GM23338 (cell line): ENCODE data around the gene FRMD1. TPM values are rescaled to one million over a fixed set of nuclear protein-coding genes. Genes with fewer than 3 reads are reported as not detected.

Experiments used
- ATAC-seq: fragments of 200-7000 bp; cut with Tn5 transposase; 3 replicates; pipeline ENCODE4 v1.9.1; 2020
- DNase-seq: peaks from one replicate; pipeline ENCODE4 v3.0.0-alpha.2; 2015; ENCODE audit warnings: low spot score
- H2AFZ ChIP-seq: fragments of 200-600 bp; sonication (generic); 2 replicates; pipeline ENCODE4 v1.8.0; 2016; ENCODE audit warnings: antibody characterized with exemption, mild to moderate bottlenecking, moderate library complexity
- H3F3A ChIP-seq: fragments of 200-600 bp; sonication (generic); replicated peaks from 2 replicates; pipeline ENCODE4 v1.8.0; 2017; ENCODE audit warnings: antibody characterized with exemption, mixed run types, low read depth
- H3K27ac ChIP-seq: fragments of 200-600 bp; sonication (generic); 2 replicates; pipeline ENCODE4 v1.6.1; 2016; ENCODE audit warnings: low read depth
- H3K27me3 ChIP-seq: fragments of 200-600 bp; sonication (generic); 2 replicates; pipeline ENCODE4 v1.8.0; 2016; ENCODE audit warnings: mild to moderate bottlenecking, mixed run types, moderate library complexity; ENCODE audit not compliant: insufficient read depth
- H3K36me3 ChIP-seq: fragments of 200-600 bp; sonication (generic); 2 replicates; pipeline ENCODE4 v1.8.0; 2016; ENCODE audit warnings: mild to moderate bottlenecking; ENCODE audit not compliant: insufficient read depth
- H3K4me1 ChIP-seq: fragments of 200-600 bp; sonication (generic); 2 replicates; pipeline ENCODE4 v1.8.0; 2016; ENCODE audit warnings: mild to moderate bottlenecking, moderate library complexity; ENCODE audit not compliant: insufficient read depth
- H3K4me2 ChIP-seq: fragments of 200-600 bp; sonication (generic); 2 replicates; pipeline ENCODE4 v1.7.1; 2017; ENCODE audit warnings: mixed run types
- H3K4me3 ChIP-seq: fragments of 200-600 bp; sonication (generic); 2 replicates; pipeline ENCODE4 v1.6.1; 2016; ENCODE audit warnings: mixed run types
- H3K79me2 ChIP-seq: fragments of 200-600 bp; sonication (generic); replicated peaks from 2 replicates; pipeline ENCODE4 v1.8.0; 2017; ENCODE audit warnings: mild to moderate bottlenecking; ENCODE audit not compliant: insufficient read depth
- H3K9me2 ChIP-seq: fragments of 200-600 bp; sonication (generic); 2 replicates; pipeline ENCODE4 v1.8.0; 2017; ENCODE audit not compliant: insufficient read depth
- H4K20me1 ChIP-seq: fragments of 200-600 bp; sonication (generic); replicated peaks from 2 replicates; pipeline ENCODE4 v1.8.0; 2017; ENCODE audit warnings: mild to moderate bottlenecking; ENCODE audit not compliant: insufficient read depth
- H3K27ac Mint-ChIP-seq: 2 replicates; pipeline ENCODE4 v1.8.0; 2020; ENCODE audit warnings: inconsistent platforms, mild to moderate bottlenecking, moderate library complexity, mixed read lengths
- H3K27me3 Mint-ChIP-seq: 3 replicates; pipeline ENCODE4 v1.8.0; 2022; ENCODE audit warnings: low read depth, mild to moderate bottlenecking, moderate library complexity, mixed read lengths, inconsistent platforms; ENCODE audit not compliant: insufficient read depth, poor library complexity
- H3K36me3 Mint-ChIP-seq: 3 replicates; pipeline ENCODE4 v1.8.0; 2021; ENCODE audit warnings: low read depth, mild to moderate bottlenecking, inconsistent platforms, moderate library complexity, mixed read lengths
- H3K4me1 Mint-ChIP-seq: 3 replicates; pipeline ENCODE4 v1.8.0; 2020; ENCODE audit warnings: mild to moderate bottlenecking, inconsistent platforms, mixed read lengths
- H3K4me3 Mint-ChIP-seq: 3 replicates; pipeline ENCODE4 v1.8.0; 2021; ENCODE audit warnings: moderate library complexity, mild to moderate bottlenecking, inconsistent platforms, mixed read lengths
- H3K9me3 Mint-ChIP-seq: 3 replicates; pipeline ENCODE4 v1.8.0; 2020; ENCODE audit warnings: moderate library complexity, mild to moderate bottlenecking, inconsistent platforms, mixed read lengths
- CTCF ChIP-seq, 2 experiments: fragments of 200-600 bp in 1 of 2; sonication (generic) in 1 of 2; conservative IDR thresholded peaks; 2 replicates each; pipeline versions ENCODE4 v1.5.1 to v1.6.1; 2016 to 2017; ENCODE audit warnings: antibody characterized with exemption in 2 of 2, low read depth in 2 of 2, mild to moderate bottlenecking in 2 of 2, moderate library complexity in 1 of 2
- ETS1 ChIP-seq: IDR thresholded peaks from 2 replicates; pipeline ENCODE4 v1.6.1; 2016; ENCODE audit warnings: antibody characterized with exemption
- EZH2 ChIP-seq: fragments of 200-600 bp; sonication (generic); IDR thresholded peaks from one replicate; pipeline ENCODE4 v1.8.0; 2017; ENCODE audit warnings: antibody characterized with exemption, mild to moderate bottlenecking, low read depth; ENCODE audit not compliant: unreplicated experiment
- EZH2phosphoT487 ChIP-seq: fragments of 200-600 bp; sonication (generic); IDR thresholded peaks from one replicate; pipeline ENCODE4 v1.8.1; 2018; ENCODE audit warnings: antibody characterized with exemption; ENCODE audit not compliant: unreplicated experiment
- NANOG ChIP-seq: IDR thresholded peaks from 2 replicates; pipeline ENCODE4 v1.6.1; 2016; ENCODE audit warnings: antibody characterized with exemption, borderline replicate concordance
- STAT1 ChIP-seq: IDR thresholded peaks from one replicate; pipeline ENCODE4 v1.6.1; 2016; ENCODE audit warnings: antibody characterized with exemption; ENCODE audit not compliant: unreplicated experiment
- ZNF114 ChIP-seq: fragments of 250-450 bp; sonication (Bioruptor Pico); IDR thresholded peaks from 2 replicates; pipeline ENCODE4 v1.5.0; 2020; ENCODE audit warnings: mild to moderate bottlenecking, moderate library complexity
- ZNF331 ChIP-seq: fragments of 250-450 bp; sonication (Bioruptor Pico); IDR thresholded peaks from 2 replicates; pipeline ENCODE4 v1.5.0; 2020; ENCODE audit warnings: low read depth, mild to moderate bottlenecking, moderate library complexity
- polyA plus RNA-seq: library from polyadenylated mRNA; unstranded; fragments of >200 nt; fragmentation: Nextera tagmentation; extraction: Ambion mirVana; gene quantifications from 2 replicates; pipeline ENCODE4 v1.2.1, GENCODE V29; 2016
- total RNA-seq: library from RNA; depleted of rRNA; stranded (reverse); fragments of >200 nt; shearing (Covaris generic); gene quantifications from 2 replicates; pipeline ENCODE4 v1.2.3, GENCODE V29; 2014

The FRMD1 gene
- total and polyA plus RNA-seq, 2 experiments from 2014 or later = 1.0 to 2.0 TPM

GRCh38 chr6:168073937-168074730, 4.9 kb downstream of the FRMD1 start:
- no peaks in the 10 kb centered on the region for H4K20me1 ChIP-seq
- 0 out of 2 replicates have a peak, but pooled peaks cover 3% of the 10 kb centered on the region for H3F3A ChIP-seq
- no peaks in the 10 kb centered on the region for H3K9me2 ChIP-seq
- Mint-ChIP-seq H3K4me3 (no peak overlapping the region), H3K36me3 (no peaks in the 10 kb centered on the region), H3K27me3 (peaks cover 10% of the 10 kb centered on the region), H3K4me1 (peaks cover 7% of the 10 kb centered on the region), H3K9me3 (no peaks in the 10 kb centered on the region), H3K27ac (no peak overlapping the region)
- H3K79me2 ChIP-seq = no peaks in the 10 kb centered on the region
- no peak overlapping the region for H3K4me2 ChIP-seq
- no peak overlapping the region for H2AFZ ChIP-seq
- ATAC-seq = no peak
- TF ChIP-seq ETS1 = no peak
- TF ChIP-seq ZNF114 (CRISPR knock-in tag) = no peak
- TF ChIP-seq STAT1 = no peak
- no peak overlapping the region for H3K27ac ChIP-seq
- H3K27me3 ChIP-seq = no peaks in the 10 kb centered on the region
- DNase-seq = no peak
- H3K36me3 ChIP-seq = no peaks in the 10 kb centered on the region
- H3K4me3 ChIP-seq = no peak overlapping the region
- H3K4me1 ChIP-seq = no peaks in the 10 kb centered on the region

GRCh38 chr6:168072730-168073129, 6.3 kb downstream of the FRMD1 start:
- no peaks in the 10 kb centered on the region for H3K9me3 Mint-ChIP-seq
- peaks cover 6% of the 10 kb centered on the region for H3K27me3 Mint-ChIP-seq
- Histone ChIP-seq H3K4me3 (no peak overlapping the region), H3K9me2 (no peaks in the 10 kb centered on the region), H3K27ac (no peak overlapping the region), H3K79me2 (no peaks in the 10 kb centered on the region), H2AFZ (no peak overlapping the region), H3F3A (0 out of 2 replicates have a peak, but pooled peaks cover 3% of the 10 kb centered on the region), H3K36me3 (no peaks in the 10 kb centered on the region), H3K4me2 (no peak overlapping the region), H3K4me1 (no peaks in the 10 kb centered on the region), H3K27me3 (no peaks in the 10 kb centered on the region), H4K20me1 (no peaks in the 10 kb centered on the region)
- DNase-seq = no peak
- no peak for ATAC-seq
- no peak overlapping the region for H3K4me3 Mint-ChIP-seq
- no peaks in the 10 kb centered on the region for H3K36me3 Mint-ChIP-seq
- TF ChIP-seq ETS1 (no peak), ZNF331 (no peak), EZH2phosphoT487 (no peak), NANOG (no peak), CTCF (conservative IDR thresholded peaks at IDR 0.05; ENCODE audit: low read depth in 2 of 2) (no peak), EZH2 (no peak)
- no peak overlapping the region for H3K27ac Mint-ChIP-seq
- peaks cover 7% of the 10 kb centered on the region for H3K4me1 Mint-ChIP-seq
